K562 (cell line): Measurements from ENCODE around the gene ABHD8. TPM values are rescaled to one million over a fixed set of nuclear protein-coding genes. Genes with fewer than 3 reads are reported as not detected.

ENCODE experiments used
- HDAC1 ChIP-seq, 2 experiments: fragments of 450-650 bp; IDR thresholded peaks; 2 replicates each; pipeline ENCODE4 v1.6.1; 2016 to 2017; ENCODE audit warnings: inconsistent platforms in 1 of 2, mild to moderate bottlenecking in 1 of 2, moderate library complexity in 1 of 2
- NFE2L1 ChIP-seq: fragments of 450-650 bp; IDR thresholded peaks from 2 replicates; pipeline ENCODE4 v1.6.1; 2016; ENCODE audit warnings: missing genetic modification characterization, low read depth, mild to moderate bottlenecking, missing compliant biosample characterization, moderate library complexity, borderline replicate concordance
- U2AF2 ChIP-seq: fragments of 200-400 bp; formaldehyde crosslinking; optimal IDR thresholded peaks from 2 replicates; pipeline ENCODE3; 2017; ENCODE audit warnings: low read depth, mild to moderate bottlenecking, low read length
- ZFP1 ChIP-seq: fragments of 450-650 bp; formaldehyde crosslinking; IDR thresholded peaks from 2 replicates; pipeline ENCODE4 v1.4.0; 2020; ENCODE audit warnings: mild to moderate bottlenecking, mixed read lengths
- polyA plus RNA-seq, 8 experiments: library from polyadenylated mRNA; depleted of rRNA in 4 of 8; stranded (reverse) in 5 of 8; unstranded in 3 of 8; fragments of >200 nt; fragmentation: Nextera tagmentation in 2 of 8; fragmentation: Illumina TruSeq in 1 of 8; extraction: Ambion mirVana in 2 of 8; extraction: Trizol in 1 of 8; gene quantifications; 2 replicates each; pipeline versions ENCODE4 v1.2.1 to v1.2.3, GENCODE V29; 2011 to 2014; ENCODE audit warnings: inconsistent platforms in 1 of 8, missing spikeins in 1 of 8
- total RNA-seq, 7 experiments: library from RNA; depleted of rRNA in 6 of 7; stranded (reverse); fragments of >200 nt in 6 of 7; fragmentation: Illumina TruSeq in 2 of 7; extraction: Trizol in 2 of 7; gene quantifications; 2 replicates each; pipeline versions ENCODE4 v1.2.1 to v1.2.3, GENCODE V29; 2011 to 2021; ENCODE audit warnings: low replicate concordance in 1 of 7
- TF ChIP-seq, protein P1 (sequence below): fragments of 250-450 bp; sonication (Bioruptor Pico); IDR thresholded peaks from 2 replicates; pipeline ENCODE4 v1.8.0; 2021; ENCODE audit warnings: mild to moderate bottlenecking, moderate library complexity
- TF ChIP-seq, protein P2 (sequence below): IDR thresholded peaks from 2 replicates; pipeline ENCODE4 v1.6.1; 2011; ENCODE audit not compliant: insufficient read length; ENCODE audit errors: extremely low read depth
- TF ChIP-seq, protein P3 (sequence below): IDR thresholded peaks from 3 replicates; pipeline ENCODE4 v1.6.1; 2011; ENCODE audit warnings: borderline replicate concordance, mild to moderate bottlenecking; ENCODE audit not compliant: insufficient read length, insufficient read depth
- TF ChIP-seq, protein P4 (sequence below): fragments of 250-450 bp; sonication (Bioruptor Pico); IDR thresholded peaks from 2 replicates; pipeline ENCODE4 v1.4.0; 2020; ENCODE audit warnings: borderline replicate concordance

ABHD8 gene
- total and polyA plus RNA-seq, 9 of the 15 experiments (the other 6 are each of a cell fraction or from before 2014, with no cell fraction given): 0.04 to 6.6 (median 2.0) TPM; not detected in 1

DNA sequence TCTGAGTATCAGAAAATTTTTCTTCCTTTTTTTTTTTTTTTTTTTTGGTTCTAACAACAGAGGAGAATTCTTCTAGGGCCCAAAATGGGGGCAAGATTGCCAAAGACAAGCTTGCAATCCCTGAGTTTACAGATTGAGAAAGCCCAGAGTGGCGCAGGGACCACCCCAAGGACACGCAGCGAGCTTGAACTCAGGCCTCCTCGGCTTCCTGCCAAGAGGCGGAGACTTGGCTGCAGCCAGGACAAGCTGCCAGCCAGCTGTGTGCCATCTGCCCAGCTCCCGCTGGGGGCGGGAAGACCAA is 1.9 kb upstream of the ABHD8 start (continued):
- TF ChIP-seq, protein P1, sequence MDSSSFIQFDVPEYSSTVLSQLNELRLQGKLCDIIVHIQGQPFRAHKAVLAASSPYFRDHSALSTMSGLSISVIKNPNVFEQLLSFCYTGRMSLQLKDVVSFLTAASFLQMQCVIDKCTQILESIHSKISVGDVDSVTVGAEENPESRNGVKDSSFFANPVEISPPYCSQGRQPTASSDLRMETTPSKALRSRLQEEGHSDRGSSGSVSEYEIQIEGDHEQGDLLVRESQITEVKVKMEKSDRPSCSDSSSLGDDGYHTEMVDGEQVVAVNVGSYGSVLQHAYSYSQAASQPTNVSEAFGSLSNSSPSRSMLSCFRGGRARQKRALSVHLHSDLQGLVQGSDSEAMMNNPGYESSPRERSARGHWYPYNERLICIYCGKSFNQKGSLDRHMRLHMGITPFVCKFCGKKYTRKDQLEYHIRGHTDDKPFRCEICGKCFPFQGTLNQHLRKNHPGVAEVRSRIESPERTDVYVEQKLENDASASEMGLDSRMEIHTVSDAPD (CRISPR knock-in tag): no peak
- TF ChIP-seq NFE2L1: no peak
- TF ChIP-seq, protein P2, sequence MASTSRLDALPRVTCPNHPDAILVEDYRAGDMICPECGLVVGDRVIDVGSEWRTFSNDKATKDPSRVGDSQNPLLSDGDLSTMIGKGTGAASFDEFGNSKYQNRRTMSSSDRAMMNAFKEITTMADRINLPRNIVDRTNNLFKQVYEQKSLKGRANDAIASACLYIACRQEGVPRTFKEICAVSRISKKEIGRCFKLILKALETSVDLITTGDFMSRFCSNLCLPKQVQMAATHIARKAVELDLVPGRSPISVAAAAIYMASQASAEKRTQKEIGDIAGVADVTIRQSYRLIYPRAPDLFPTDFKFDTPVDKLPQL: no peak
- TF ChIP-seq, protein P3, sequence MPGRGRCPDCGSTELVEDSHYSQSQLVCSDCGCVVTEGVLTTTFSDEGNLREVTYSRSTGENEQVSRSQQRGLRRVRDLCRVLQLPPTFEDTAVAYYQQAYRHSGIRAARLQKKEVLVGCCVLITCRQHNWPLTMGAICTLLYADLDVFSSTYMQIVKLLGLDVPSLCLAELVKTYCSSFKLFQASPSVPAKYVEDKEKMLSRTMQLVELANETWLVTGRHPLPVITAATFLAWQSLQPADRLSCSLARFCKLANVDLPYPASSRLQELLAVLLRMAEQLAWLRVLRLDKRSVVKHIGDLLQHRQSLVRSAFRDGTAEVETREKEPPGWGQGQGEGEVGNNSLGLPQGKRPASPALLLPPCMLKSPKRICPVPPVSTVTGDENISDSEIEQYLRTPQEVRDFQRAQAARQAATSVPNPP: no peak
- TF ChIP-seq HDAC1 (IDR thresholded peaks at IDR 0.05): no peak
- no peak for TF ChIP-seq U2AF2
- TF ChIP-seq ZFP1 (CRISPR knock-in tag): no peak
- TF ChIP-seq, protein P4, sequence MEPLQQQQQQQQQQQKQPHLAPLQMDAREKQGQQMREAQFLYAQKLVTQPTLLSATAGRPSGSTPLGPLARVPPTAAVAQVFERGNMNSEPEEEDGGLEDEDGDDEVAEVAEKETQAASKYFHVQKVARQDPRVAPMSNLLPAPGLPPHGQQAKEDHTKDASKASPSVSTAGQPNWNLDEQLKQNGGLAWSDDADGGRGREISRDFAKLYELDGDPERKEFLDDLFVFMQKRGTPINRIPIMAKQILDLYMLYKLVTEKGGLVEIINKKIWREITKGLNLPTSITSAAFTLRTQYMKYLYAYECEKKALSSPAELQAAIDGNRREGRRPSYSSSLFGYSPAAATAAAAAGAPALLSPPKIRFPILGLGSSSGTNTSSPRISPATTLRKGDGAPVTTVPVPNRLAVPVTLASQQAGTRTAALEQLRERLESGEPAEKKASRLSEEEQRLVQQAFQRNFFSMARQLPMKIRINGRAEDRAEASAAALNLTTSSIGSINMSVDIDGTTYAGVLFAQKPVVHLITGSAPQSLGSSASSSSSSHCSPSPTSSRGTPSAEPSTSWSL (CRISPR knock-in tag): no peak
